ENCODE data around the gene TCF7.

DNA sequence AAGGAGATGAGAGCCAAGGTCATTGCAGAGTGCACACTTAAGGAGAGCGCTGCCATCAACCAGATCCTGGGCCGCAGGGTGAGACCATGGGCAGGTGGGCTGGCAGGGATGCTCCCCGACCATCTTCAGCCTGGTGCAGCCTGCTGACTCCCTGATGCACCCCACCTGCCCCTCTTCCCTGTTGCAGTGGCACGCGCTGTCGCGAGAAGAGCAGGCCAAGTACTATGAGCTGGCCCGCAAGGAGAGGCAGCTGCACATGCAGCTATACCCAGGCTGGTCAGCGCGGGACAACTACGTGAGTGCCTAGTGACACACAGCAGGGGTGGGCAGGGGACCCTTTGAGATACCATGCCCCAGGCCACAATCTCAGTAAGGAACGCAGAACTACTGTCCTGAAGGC, 28.3 kb downstream of the TCF7 start:
- TF ChIP-seq, protein P1, sequence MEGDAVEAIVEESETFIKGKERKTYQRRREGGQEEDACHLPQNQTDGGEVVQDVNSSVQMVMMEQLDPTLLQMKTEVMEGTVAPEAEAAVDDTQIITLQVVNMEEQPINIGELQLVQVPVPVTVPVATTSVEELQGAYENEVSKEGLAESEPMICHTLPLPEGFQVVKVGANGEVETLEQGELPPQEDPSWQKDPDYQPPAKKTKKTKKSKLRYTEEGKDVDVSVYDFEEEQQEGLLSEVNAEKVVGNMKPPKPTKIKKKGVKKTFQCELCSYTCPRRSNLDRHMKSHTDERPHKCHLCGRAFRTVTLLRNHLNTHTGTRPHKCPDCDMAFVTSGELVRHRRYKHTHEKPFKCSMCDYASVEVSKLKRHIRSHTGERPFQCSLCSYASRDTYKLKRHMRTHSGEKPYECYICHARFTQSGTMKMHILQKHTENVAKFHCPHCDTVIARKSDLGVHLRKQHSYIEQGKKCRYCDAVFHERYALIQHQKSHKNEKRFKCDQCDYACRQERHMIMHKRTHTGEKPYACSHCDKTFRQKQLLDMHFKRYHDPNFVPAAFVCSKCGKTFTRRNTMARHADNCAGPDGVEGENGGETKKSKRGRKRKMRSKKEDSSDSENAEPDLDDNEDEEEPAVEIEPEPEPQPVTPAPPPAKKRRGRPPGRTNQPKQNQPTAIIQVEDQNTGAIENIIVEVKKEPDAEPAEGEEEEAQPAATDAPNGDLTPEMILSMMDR (conservative IDR thresholded peaks at IDR 0.05), result no peak
- no peak for TF ChIP-seq ZFX (IDR thresholded peaks at IDR 0.05)

Measured in C4-2B (cell line).